ENCODE measurements around the gene TMEM245. TPM values are rescaled to one million over a fixed set of nuclear protein-coding genes. Genes with fewer than 3 reads are reported as not detected.

Gene TMEM245
- total RNA-seq, 1 experiment from 2014 or later, result 54.0 TPM

- Histone ChIP-seq H3K27me3 (ENCODE audit: control insufficient read depth, insufficient read depth, low read length) (no peaks in the 10 kb centered on the region), H3K4me3 (ENCODE audit: low read depth in 2 of 2, low read length in 2 of 2) (peak overlapping the region; percentile 14 to 29; a peak in 3 of 4 replicates), H3K36me3 (ENCODE audit: control insufficient read depth, insufficient read depth, low read length) (no peaks in the 10 kb centered on the region; the same call in none of the 2 replicates), H3K27ac (ENCODE audit: low read length) (peak overlapping the region; percentile 95), H3K9me3 (ENCODE audit: control insufficient read depth, insufficient read depth, low read depth, low read length) (no peaks in the 10 kb centered on the region), H3K4me1 (ENCODE audit: control insufficient read depth, insufficient read depth, low read length) (peaks cover 32% of the 10 kb centered on the region)
- BruUV-seq (replicated peaks), result no TSS peak
- in situ Hi-C loops (cut with HindIII; ENCODE audit: low pct_unique_long_range_greater_than_20kb, low sequenced_read_pairs) (no loop called here), intact Hi-C loops (cut with micrococcal nuclease; ENCODE audit: unreplicated experiment) (no loop called here)
- peak; percentile 74 for ATAC-seq
- no peak for DNase-seq (ENCODE audit: low read depth, low spot score)
- TF ChIP-seq POLR2AphosphoS5 (IDR thresholded peaks at IDR 0.05; ENCODE audit: low read depth, low read length) (no peak), SIN3A (IDR thresholded peaks at IDR 0.05; ENCODE audit: borderline replicate concordance, insufficient read depth, low read depth, low read length) (no peak), TCF7L2 (IDR thresholded peaks at IDR 0.05; ENCODE audit: low read depth, low read length) (no peak), REST (IDR thresholded peaks at IDR 0.05; ENCODE audit: insufficient read depth in 1 of 2, low read depth in 2 of 2, low read length in 1 of 2) (no peak), CTCF (IDR thresholded peaks at IDR 0.05) (no peak)
- CTCF ChIA-PET, result no interaction called here
- POLR2A ChIA-PET, result interaction anchor here (0.6 kb wide), 1 partner anchor 28 kb away, joined by 3 read pairs; no protein-coding TSS in a partner anchor
These were observed 12.1 kb downstream of the TMEM245 start for GRCh38 chr9:109107402-109108240.

GRCh38 chr9:109101810-109102209 is 17.9 kb downstream of the TMEM245 start:
- CTCF ChIA-PET, result no interaction called here
- Histone ChIP-seq H3K27me3 (ENCODE audit: control insufficient read depth, insufficient read depth, low read length) (no peaks in the 10 kb centered on the region), H3K27ac (ENCODE audit: low read length) (peak overlapping the region; percentile 76), H3K36me3 (ENCODE audit: control insufficient read depth, insufficient read depth, low read length) (no peaks in the 10 kb centered on the region; the same call in none of the 2 replicates), H3K4me3 (ENCODE audit: low read depth in 2 of 2, low read length in 2 of 2) (no peak overlapping the region; a peak in 1 of 4 replicates), H3K9me3 (ENCODE audit: control insufficient read depth, insufficient read depth, low read depth, low read length) (no peaks in the 10 kb centered on the region), H3K4me1 (ENCODE audit: control insufficient read depth, insufficient read depth, low read length) (peaks cover 56% of the 10 kb centered on the region)
- no peak for DNase-seq (ENCODE audit: low read depth, low spot score)
- no TSS peak for BruUV-seq (replicated peaks)
- TF ChIP-seq POLR2AphosphoS5 (IDR thresholded peaks at IDR 0.05; ENCODE audit: low read depth, low read length), result no peak
- TF ChIP-seq CTCF (IDR thresholded peaks at IDR 0.05), result no peak
- POLR2A ChIA-PET, result no interaction called here
- intact Hi-C loops (cut with micrococcal nuclease; ENCODE audit: unreplicated experiment) (loop anchor here (5.0 kb wide), 1 partner anchor 215 kb away; no protein-coding TSS in a partner anchor), in situ Hi-C loops (cut with HindIII; ENCODE audit: low pct_unique_long_range_greater_than_20kb, low sequenced_read_pairs) (no loop called here)
- ATAC-seq, result peak; percentile 53; the same call in 1 of the 2 replicates

Measured in Panc1 (cell line).